OCI-LY3 (cell line): Measurements from ENCODE around the gene CCDC7.

Experiments used
- H2AFZ ChIP-seq: fragments of 200-600, 300-600 bp; shearing (Covaris generic); 2 replicates; pipeline ENCODE4 v1.6.0; 2014; ENCODE audit warnings: antibody characterized with exemption, low read depth, low read length
- H3K27ac ChIP-seq: fragments of 200-600, 300-600 bp; sonication (generic); 2 replicates; pipeline ENCODE4 v1.5.1; 2014; ENCODE audit warnings: mild to moderate bottlenecking, low read length, moderate library complexity, mixed read lengths
- H3K27me3 ChIP-seq: fragments of 200-600, 300-600 bp; sonication (generic); 2 replicates; pipeline ENCODE4 v1.6.1; 2014; ENCODE audit warnings: low read depth, low read length, mixed read lengths
- H3K36me3 ChIP-seq: fragments of 200-600, 300-600 bp; sonication (generic); replicated peaks from 2 replicates; pipeline ENCODE3; 2014; ENCODE audit warnings: low read depth, low read length, mixed read lengths
- H3K4me1 ChIP-seq: fragments of 300-600, 200-600 bp; sonication (generic); 2 replicates; pipeline ENCODE4 v1.6.1; 2014; ENCODE audit warnings: low read length, mixed read lengths
- H3K4me2 ChIP-seq: fragments of 200-600, 300-600 bp; sonication (generic); 2 replicates; pipeline ENCODE4 v1.6.1; 2014; ENCODE audit warnings: low read length, mixed read lengths
- H3K4me3 ChIP-seq: fragments of 300-600, 200-600 bp; sonication (generic); 2 replicates; pipeline ENCODE4 v1.5.1; 2014; ENCODE audit warnings: antibody characterized with exemption, mild to moderate bottlenecking, low read length, moderate library complexity
- H3K79me2 ChIP-seq: fragments of 300-600, 200-600 bp; shearing (Covaris generic); 2 replicates; pipeline ENCODE4 v1.6.1; 2014; ENCODE audit warnings: mild to moderate bottlenecking, low read length, mixed read lengths
- H3K9ac ChIP-seq: fragments of 300-600, 200-600 bp; shearing (Covaris generic); 2 replicates; pipeline ENCODE4 v1.6.0; 2014; ENCODE audit warnings: mild to moderate bottlenecking, low read length, moderate library complexity
- H3K9me3 ChIP-seq: fragments of 200-600, 300-600 bp; shearing (Covaris generic); 2 replicates; pipeline ENCODE4 v1.6.1; 2014; ENCODE audit warnings: low read length, mixed read lengths; ENCODE audit not compliant: insufficient read depth
- H4K20me1 ChIP-seq: fragments of 200-600, 300-600 bp; sonication (generic); 2 replicates; pipeline ENCODE4 v1.6.1; 2016; ENCODE audit warnings: low read length, mixed read lengths; ENCODE audit not compliant: insufficient read depth
- CTCF ChIP-seq: fragments of 200-600, 300-600 bp; sonication (generic); IDR thresholded peaks from 2 replicates; pipeline ENCODE4 v1.5.1; 2014; ENCODE audit warnings: antibody characterized with exemption, low read length, low read depth
- EZH2phosphoT487 ChIP-seq: fragments of 200-600 bp; shearing (Covaris generic); IDR thresholded peaks from 2 replicates; pipeline ENCODE4 v1.6.1; 2018; ENCODE audit warnings: antibody characterized with exemption, mixed run types, low read depth

The CCDC7 gene

GRCh38 chr10:32771217-32771616 lies 325.3 kb downstream of the CCDC7 start:
- no peak overlapping the region for H3K27ac ChIP-seq
- H3K4me2 ChIP-seq, result no peak overlapping the region
- no peak overlapping the region for H2AFZ ChIP-seq
- H3K9ac ChIP-seq, result no peak overlapping the region
- H3K79me2 ChIP-seq, result no peaks in the 10 kb centered on the region
- H3K4me1 ChIP-seq, result no peaks in the 10 kb centered on the region
- no peaks in the 10 kb centered on the region for H3K27me3 ChIP-seq
- no peaks in the 10 kb centered on the region for H3K9me3 ChIP-seq
- no peaks in the 10 kb centered on the region for H4K20me1 ChIP-seq
- no peaks in the 10 kb centered on the region for H3K36me3 ChIP-seq
- no peak for TF ChIP-seq EZH2phosphoT487
- TF ChIP-seq CTCF, result no peak
- H3K4me3 ChIP-seq, result no peak overlapping the region

GRCh38 chr10:32773105-32773504 lies 327.2 kb downstream of the CCDC7 start:
- Histone ChIP-seq H3K4me1 (no peaks in the 10 kb centered on the region), H3K4me2 (no peak overlapping the region), H3K4me3 (no peak overlapping the region), H3K27ac (no peak overlapping the region), H3K36me3 (no peaks in the 10 kb centered on the region), H3K79me2 (no peaks in the 10 kb centered on the region), H2AFZ (no peak overlapping the region), H4K20me1 (no peaks in the 10 kb centered on the region), H3K9ac (no peak overlapping the region), H3K27me3 (no peaks in the 10 kb centered on the region), H3K9me3 (no peaks in the 10 kb centered on the region)
- TF ChIP-seq CTCF, result no peak

GRCh38 chr10:32786968-32787367 lies 341.0 kb downstream of the CCDC7 start:
- no peaks in the 10 kb centered on the region for H3K4me1 ChIP-seq
- no peak overlapping the region for H2AFZ ChIP-seq
- no peak overlapping the region for H3K4me3 ChIP-seq
- no peaks in the 10 kb centered on the region for H3K27me3 ChIP-seq
- TF ChIP-seq EZH2phosphoT487, result no peak
- no peak for TF ChIP-seq CTCF
- H3K9ac ChIP-seq, result no peak overlapping the region
- no peak overlapping the region for H3K27ac ChIP-seq
- no peaks in the 10 kb centered on the region for H3K36me3 ChIP-seq
- H3K4me2 ChIP-seq, result no peak overlapping the region
- no peaks in the 10 kb centered on the region for H3K9me3 ChIP-seq
- no peaks in the 10 kb centered on the region for H4K20me1 ChIP-seq
- no peaks in the 10 kb centered on the region for H3K79me2 ChIP-seq

- no peak overlapping the region for H3K4me2 ChIP-seq
- TF ChIP-seq EZH2phosphoT487, result no peak
- no peaks in the 10 kb centered on the region for H3K4me1 ChIP-seq
- H4K20me1 ChIP-seq, result no peaks in the 10 kb centered on the region
- H3K36me3 ChIP-seq, result no peaks in the 10 kb centered on the region
- H3K9me3 ChIP-seq, result no peaks in the 10 kb centered on the region
- no peak overlapping the region for H2AFZ ChIP-seq
- no peak overlapping the region for H3K4me3 ChIP-seq
- no peak overlapping the region for H3K9ac ChIP-seq
- no peaks in the 10 kb centered on the region for H3K27me3 ChIP-seq
- no peak overlapping the region for H3K27ac ChIP-seq
- no peaks in the 10 kb centered on the region for H3K79me2 ChIP-seq
Observed at GRCh38 chr10:32787690-32788284, 341.8 kb downstream of the CCDC7 start.
